Gastrocnemius medialis (tissue), 4 donors: Measurements from ENCODE around the gene ASXL3.

Experiments used
- CTCF ChIP-seq, 5 experiments: fragments of 450-650 bp in 3 of 5; fragments of 200-600 bp in 2 of 5; sonication (generic) in 2 of 5; IDR thresholded peaks in 4 of 5; conservative IDR thresholded peaks in 1 of 5; 1 replicate in 4 of 5; 2 replicates in 1 of 5; pipeline ENCODE4 v1.5.1; 2016 to 2019; ENCODE audit warnings: antibody characterized with exemption in 5 of 5, mild to moderate bottlenecking in 3 of 5, moderate library complexity in 3 of 5
- POLR2A ChIP-seq, 2 donors: fragments of 450-650 bp; IDR thresholded peaks; one replicate each; pipeline ENCODE4 v1.6.1; 2017; ENCODE audit warnings: antibody characterized with exemption in 2 of 2, mild to moderate bottlenecking in 2 of 2, moderate library complexity in 2 of 2

GRCh38 chr18:33581856-33582255 is 3.8 kb downstream of the ASXL3 start:
- TF ChIP-seq CTCF (IDR thresholded peaks at IDR 0.05 in 4 of 5, conservative IDR thresholded peaks at IDR 0.05 in 1 of 5) (no peak), POLR2A (IDR thresholded peaks at IDR 0.05) (no peak)
